Ramos (cell line): Measurements from ENCODE around the gene IFNAR2.

Experiments
- in situ Hi-C: fragments of 300-500 bp; cut with MboI; formaldehyde crosslinking; loops from one replicate; pipeline ENCODE4 v1.14.3; 2022; ENCODE audit warnings: low sequenced_read_pairs; ENCODE audit not compliant: unreplicated experiment

IFNAR2 gene

GRCh38 chr21:33229784-33230544 lies at the start of gene IFNAR2:
Gene IFNAR2, plus strand, starts transcription at chr21:33229938. Its CDS starts 11,985 bp downstream, at chr21:33241923.
- in situ Hi-C loops, result no loop called here

- in situ Hi-C loops, result loop anchor here (25.0 kb wide), 1 partner anchor 426 kb away; no protein-coding TSS in a partner anchor
These were observed 43.9 kb upstream of the IFNAR2 start for GRCh38 chr21:33185852-33186251.

- in situ Hi-C loops, result loop anchor here (25.0 kb wide), 1 partner anchor 425 kb away; no protein-coding TSS in a partner anchor
These were observed 42.5 kb upstream of the IFNAR2 start for GRCh38 chr21:33187276-33187675.

- in situ Hi-C loops, result loop anchor here (25.0 kb wide), 1 partner anchor 423 kb away; no protein-coding TSS in a partner anchor
These were observed 40.5 kb upstream of the IFNAR2 start for GRCh38 chr21:33189237-33189636.

- in situ Hi-C loops, result loop anchor here (25.0 kb wide), 1 partner anchor 422 kb away; no protein-coding TSS in a partner anchor
These were observed 39.9 kb upstream of the IFNAR2 start for GRCh38 chr21:33189824-33190223.

DNA sequence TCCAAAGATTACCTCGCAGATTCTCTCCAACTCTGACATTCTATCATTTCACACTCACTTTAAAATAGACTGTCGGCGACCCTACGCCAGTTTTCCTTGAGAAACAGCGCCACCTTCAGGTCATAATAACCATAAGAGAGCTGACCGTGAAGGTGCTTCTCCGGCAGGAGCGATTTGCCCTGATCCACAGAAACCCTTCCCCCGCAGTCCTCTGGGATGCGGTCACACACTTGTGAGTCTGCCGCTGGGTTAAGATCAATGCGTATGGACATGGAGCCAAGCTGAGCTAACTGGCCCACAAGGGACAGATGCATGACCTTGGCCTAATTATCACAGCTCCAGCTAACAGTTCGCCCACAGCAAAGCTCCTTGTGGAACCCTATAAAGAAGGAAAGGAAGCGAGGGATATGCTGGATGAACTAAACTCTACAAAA lies 32.8 kb upstream of the IFNAR2 start:
- in situ Hi-C loops, result loop anchor here (25.0 kb wide), 1 partner anchor 415 kb away; no protein-coding TSS in a partner anchor

GRCh38 chr21:33197496-33197895 lies 32.2 kb upstream of the IFNAR2 start:
- in situ Hi-C loops, result loop anchor here (25.0 kb wide), 1 partner anchor 415 kb away; no protein-coding TSS in a partner anchor

- in situ Hi-C loops, result loop anchor here (25.0 kb wide), 1 partner anchor 414 kb away; no protein-coding TSS in a partner anchor
These were observed 31.2 kb upstream of the IFNAR2 start for GRCh38 chr21:33198346-33199099.

- in situ Hi-C loops, result loop anchor here (25.0 kb wide), 1 partner anchor 413 kb away; no protein-coding TSS in a partner anchor
These were observed 30.7 kb upstream of the IFNAR2 start for GRCh38 chr21:33199100-33199464.

DNA sequence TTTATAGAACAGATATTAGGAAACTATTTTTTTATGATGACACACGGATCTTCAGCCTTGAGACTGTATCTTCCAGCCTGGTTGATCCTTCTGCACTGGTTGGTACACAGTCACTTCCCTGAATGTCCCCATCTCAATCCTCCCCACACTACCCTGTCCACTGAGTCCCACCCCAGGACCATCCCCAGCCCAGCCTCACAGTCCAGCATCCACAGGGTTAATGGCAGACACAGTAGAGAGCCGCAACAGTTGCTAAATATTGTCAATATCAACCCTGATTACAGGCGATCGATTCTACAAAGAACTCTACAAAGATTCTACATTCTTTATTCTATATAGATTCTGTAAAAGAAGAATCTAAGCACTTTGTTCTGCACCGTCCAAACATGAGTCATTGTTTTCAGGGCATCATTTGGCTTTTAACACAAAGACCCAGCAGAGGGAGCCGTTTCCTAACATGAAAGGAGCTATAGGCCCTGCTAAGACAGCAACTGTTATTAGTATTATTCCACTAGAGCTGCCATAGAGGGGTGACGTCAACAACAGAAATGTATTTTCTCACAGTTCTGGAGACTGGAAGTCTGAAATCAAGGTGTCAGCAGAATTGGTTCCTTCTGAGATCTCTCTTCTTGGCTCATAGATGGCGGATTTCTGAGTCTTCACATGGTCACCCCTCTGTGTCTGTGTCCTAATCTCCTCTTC lies 30.1 kb upstream of the IFNAR2 start:
- in situ Hi-C loops, result loop anchor here (5.0 to 25.0 kb wide), 3 partner anchors 185 to 413 kb away; no protein-coding TSS in a partner anchor

GRCh38 chr21:33201956-33202355 lies 27.8 kb upstream of the IFNAR2 start:
- in situ Hi-C loops, result loop anchor here (5.0 to 10.0 kb wide), 2 partner anchors 183 to 240 kb away; no protein-coding TSS in a partner anchor

DNA sequence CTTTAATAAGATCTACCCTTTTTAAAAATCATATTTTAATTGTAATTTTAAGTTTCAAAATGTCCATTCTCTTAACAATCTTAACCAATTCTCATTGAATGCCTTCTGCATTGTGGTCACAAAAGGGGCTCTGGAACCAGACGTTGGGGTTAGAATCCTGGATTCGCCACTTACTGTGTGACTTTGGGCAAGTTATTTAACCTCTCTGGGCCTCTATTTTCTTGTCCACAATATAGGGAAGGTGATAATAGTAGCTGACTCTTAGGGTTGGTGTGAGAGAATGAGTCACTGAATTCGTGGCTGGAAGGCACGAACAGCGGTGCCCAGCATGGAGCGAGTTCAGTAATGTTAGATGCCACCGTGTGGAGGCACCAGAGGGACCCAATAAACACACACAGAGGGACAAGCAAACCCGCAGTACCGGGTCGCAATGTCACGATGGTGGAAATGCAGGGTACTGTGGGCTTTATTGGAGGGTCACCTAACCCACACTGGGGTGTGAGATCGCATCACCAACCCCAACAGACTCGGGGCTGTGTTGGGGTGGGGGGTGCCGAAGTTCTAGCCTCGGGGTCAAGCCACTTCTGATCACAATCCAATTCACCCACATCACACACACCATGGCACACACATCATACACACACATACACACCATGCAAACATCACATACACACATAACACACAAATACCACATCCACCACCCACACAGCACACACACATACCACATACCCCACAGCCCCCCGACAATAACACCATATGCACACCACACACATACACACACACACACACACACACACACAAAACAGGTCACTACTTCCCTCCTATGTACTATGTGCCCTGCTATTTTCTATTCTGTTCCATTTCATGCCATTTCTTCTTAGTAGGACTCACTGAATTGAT lies 27.0 kb upstream of the IFNAR2 start:
- in situ Hi-C loops, result loop anchor here (5.0 to 10.0 kb wide), 2 partner anchors 182 to 240 kb away; no protein-coding TSS in a partner anchor

DNA sequence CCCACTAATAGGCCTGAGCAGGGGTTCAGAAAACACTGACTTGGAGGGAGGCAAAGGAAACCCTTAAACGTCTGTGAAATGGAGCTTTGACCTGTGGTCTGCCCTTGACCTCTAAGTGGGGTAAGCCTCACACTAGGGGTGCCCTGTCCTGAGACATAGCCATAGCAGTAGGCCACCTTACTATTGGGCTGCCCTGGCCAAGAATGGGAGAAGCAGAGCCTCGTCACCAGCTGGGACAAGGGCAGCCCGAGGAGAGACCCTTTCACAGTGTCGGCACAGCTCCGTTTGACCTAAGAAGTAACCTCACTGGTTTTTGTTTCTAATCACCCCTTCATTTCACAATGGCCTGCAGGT lies 26.4 kb upstream of the IFNAR2 start:
- in situ Hi-C loops, result loop anchor here (5.0 to 10.0 kb wide), 2 partner anchors 181 to 239 kb away; no protein-coding TSS in a partner anchor

- in situ Hi-C loops, result loop anchor here (10.0 kb wide), 1 partner anchor 179 kb away; no protein-coding TSS in a partner anchor
These were observed 24.3 kb upstream of the IFNAR2 start for GRCh38 chr21:33205476-33205875.

DNA sequence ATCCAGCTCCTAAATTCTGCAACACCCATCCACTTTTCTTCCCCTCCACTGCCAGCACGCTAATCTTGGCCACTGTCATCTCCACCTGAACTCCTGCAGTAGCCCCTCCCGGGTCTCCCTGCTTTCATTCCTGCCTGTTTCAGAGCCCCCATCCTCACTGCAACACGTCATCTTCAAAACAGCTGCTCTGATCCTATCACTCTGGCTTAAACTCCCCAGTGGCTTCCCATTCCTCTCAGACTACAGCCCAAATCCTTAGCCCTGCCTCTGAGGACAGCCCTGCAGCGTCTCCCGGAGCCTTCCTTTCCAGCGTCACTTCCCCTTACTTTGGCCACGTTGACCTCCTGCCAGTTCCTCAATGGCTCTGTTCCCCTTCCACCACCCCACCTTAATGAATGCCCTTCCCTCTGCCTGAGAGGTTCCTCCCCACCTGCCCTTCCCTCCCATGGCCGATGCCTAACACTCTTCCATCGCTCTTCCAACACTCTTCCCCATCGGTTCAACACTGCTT lies 22.9 kb upstream of the IFNAR2 start:
- in situ Hi-C loops, result loop anchor here (10.0 kb wide), 1 partner anchor 178 kb away; no protein-coding TSS in a partner anchor

DNA sequence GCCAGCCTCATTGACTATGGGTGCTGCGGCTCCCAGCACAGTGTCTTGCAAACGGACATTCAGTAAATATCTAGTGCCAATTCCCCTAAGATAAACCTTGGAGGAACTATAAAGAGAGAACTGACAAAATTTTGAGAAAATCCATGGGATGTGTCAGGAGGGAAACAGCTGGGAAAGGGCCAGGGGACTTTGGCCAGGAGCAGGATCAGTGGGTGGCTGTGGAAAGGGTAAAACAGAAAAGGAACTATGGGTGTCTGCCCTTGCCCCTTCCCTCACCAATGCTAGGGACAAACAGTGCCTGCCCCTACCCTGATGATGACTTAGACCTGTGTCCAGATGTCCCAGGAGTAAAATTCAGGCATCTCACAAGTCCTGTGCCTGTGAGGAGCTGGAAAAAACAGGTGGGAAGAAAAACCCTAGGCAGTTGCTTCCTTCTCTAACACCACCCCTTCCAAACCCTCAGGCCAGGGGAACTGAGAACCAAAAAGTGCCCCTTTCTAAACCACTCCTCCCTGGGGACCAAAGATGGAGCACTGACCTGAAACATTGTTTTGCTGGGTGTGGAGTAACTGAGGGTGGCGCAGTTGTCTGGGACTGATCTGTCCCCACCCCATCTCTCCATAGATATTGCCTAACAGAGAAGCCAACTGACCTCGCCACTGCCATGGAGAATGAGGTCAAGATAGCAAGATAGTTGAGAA lies 22.1 kb upstream of the IFNAR2 start:
- in situ Hi-C loops, result loop anchor here (10.0 kb wide), 1 partner anchor 177 kb away; no protein-coding TSS in a partner anchor

DNA sequence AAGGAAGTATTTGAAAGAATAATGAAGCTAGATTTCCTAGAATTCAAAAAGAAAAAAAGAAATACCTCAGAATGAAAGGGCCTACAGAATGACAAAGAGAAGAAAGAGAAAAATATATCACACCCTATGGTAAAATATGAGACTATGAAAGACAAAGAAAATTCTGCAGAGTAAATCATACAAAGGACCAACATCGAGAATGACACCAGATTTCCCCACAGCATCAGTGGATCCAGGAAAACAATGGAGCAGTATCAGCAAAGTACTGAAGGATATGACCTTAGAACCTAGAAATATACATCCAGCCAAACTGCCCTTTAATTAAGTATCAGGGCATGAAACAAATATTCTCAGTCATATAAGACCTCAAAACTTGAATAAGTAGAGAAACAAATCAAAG lies 21.2 kb upstream of the IFNAR2 start:
- in situ Hi-C loops, result loop anchor here (10.0 kb wide), 1 partner anchor 176 kb away; no protein-coding TSS in a partner anchor

- in situ Hi-C loops, result no loop called here
These were observed 18.4 kb upstream of the IFNAR2 start for GRCh38 chr21:33211305-33211704.
